GM19239 (cell line): Measurements from ENCODE around the gene GPR39.

Source experiments
- DNase-seq: peaks from one replicate; pipeline ENCODE4 v3.0.0; 2011; ENCODE audit warnings: low spot score; ENCODE audit not compliant: insufficient read length
- FAIRE-seq: peaks from 2 replicates; lab custom pipeline; 2011; peaks lifted over from hg19 to GRCh38; lab: Jason Lieb, UNC

Gene GPR39

GRCh38 chr2:132549935-132550670, 133.5 kb downstream of the GPR39 start:
- no peak for FAIRE-seq
- no peak for DNase-seq

- no peak for FAIRE-seq
Measured at GRCh38 chr2:132550946-132551345, 134.3 kb downstream of the GPR39 start.

GRCh38 chr2:132557694-132558093, 141.1 kb downstream of the GPR39 start:
- no peak for FAIRE-seq
- DNase-seq: no peak

More at GRCh38 chr2:132550946-132551345, 134.3 kb downstream of the GPR39 start:
- DNase-seq: no peak

- FAIRE-seq (no peak), DNase-seq (no peak)
Measured at GRCh38 chr2:132559326-132559725, 142.7 kb downstream of the GPR39 start.

- DNase-seq: no peak
- no peak for FAIRE-seq
Measured at GRCh38 chr2:132559921-132560320, 143.3 kb downstream of the GPR39 start.

GRCh38 chr2:132560562-132560961, 144.0 kb downstream of the GPR39 start:
- no peak for FAIRE-seq
- no peak for DNase-seq

- FAIRE-seq: no peak
Measured at GRCh38 chr2:132562245-132562644, 145.6 kb downstream of the GPR39 start.

GRCh38 chr2:132564065-132564464, 147.5 kb downstream of the GPR39 start:
- FAIRE-seq (no peak), DNase-seq (no peak)

More at GRCh38 chr2:132562245-132562644, 145.6 kb downstream of the GPR39 start:
- DNase-seq: no peak

GRCh38 chr2:132566379-132566778, 149.8 kb downstream of the GPR39 start:
- FAIRE-seq: no peak

GRCh38 chr2:132567682-132568081, 151.1 kb downstream of the GPR39 start:
- no peak for FAIRE-seq

More at GRCh38 chr2:132566379-132566778, 149.8 kb downstream of the GPR39 start:
- DNase-seq: no peak

GRCh38 chr2:132568656-132569055, 152.1 kb downstream of the GPR39 start:
- FAIRE-seq: no peak
- no peak for DNase-seq

More at GRCh38 chr2:132567682-132568081, 151.1 kb downstream of the GPR39 start:
- DNase-seq: no peak

GRCh38 chr2:132573444-132574007, 156.9 kb downstream of the GPR39 start:
- no peak for DNase-seq
- FAIRE-seq: no peak

- DNase-seq (no peak), FAIRE-seq (no peak)
Measured at GRCh38 chr2:132577686-132578085, 161.1 kb downstream of the GPR39 start.

GRCh38 chr2:132581591-132581990, 165.0 kb downstream of the GPR39 start:
- DNase-seq: no peak
- FAIRE-seq: no peak

GRCh38 chr2:132581991-132582738, 165.6 kb downstream of the GPR39 start:
- FAIRE-seq: no peak
- no peak for DNase-seq

GRCh38 chr2:132583666-132584360, 167.2 kb downstream of the GPR39 start:
- DNase-seq: no peak
- no peak for FAIRE-seq

- no peak for FAIRE-seq
Measured at GRCh38 chr2:132584976-132585817, 168.6 kb downstream of the GPR39 start.

GRCh38 chr2:132586101-132586511, 169.5 kb downstream of the GPR39 start:
- DNase-seq (no peak), FAIRE-seq (no peak)

More at GRCh38 chr2:132584976-132585817, 168.6 kb downstream of the GPR39 start:
- no peak for DNase-seq

- no peak for DNase-seq
- FAIRE-seq: no peak
Measured at GRCh38 chr2:132586835-132587234, 170.2 kb downstream of the GPR39 start.
